Activated CD4-positive, CD25-positive, alpha-beta regulatory T cell treated with anti-CD3 and anti-CD28 coated beads, Interleukin-2, amount 50 U/mL, for 72 hours (primary cell): Measurements from ENCODE around the gene UBE4A.
A peak's percentile ranks its signal among the peaks of the same experiment; 100 is the strongest.
"Not testable (repeated sequence)": the region's sequence is repeated elsewhere in the genome, so short reads cannot be mapped to it uniquely, and the experiment has no call there.

Source experiments
- DNase-seq: peaks from one replicate; pipeline ENCODE4 v3.0.0; 2021

UBE4A gene

GRCh38 chr11:118401880-118402590 lies 42.6 kb downstream of the UBE4A start:
- DNase-seq: no peak

- not testable (repeated sequence) for DNase-seq
Measured at GRCh38 chr11:118402594-118402993, 43.2 kb downstream of the UBE4A start.

GRCh38 chr11:118406599-118407166 lies 47.3 kb downstream of the UBE4A start:
- DNase-seq: no peak

- DNase-seq: no peak
Measured at GRCh38 chr11:118410055-118410745, 50.8 kb downstream of the UBE4A start.

- DNase-seq: no peak
Measured at GRCh38 chr11:118411530-118411929, 52.1 kb downstream of the UBE4A start.

GRCh38 chr11:118412921-118413320 lies 53.5 kb downstream of the UBE4A start:
- DNase-seq: no peak

- DNase-seq: no peak
Measured at GRCh38 chr11:118415062-118415738, 55.8 kb downstream of the UBE4A start.

GRCh38 chr11:118415739-118416068 lies 56.3 kb downstream of the UBE4A start:
- no peak for DNase-seq

- not testable (repeated sequence) for DNase-seq
Measured at GRCh38 chr11:118416900-118417299, 57.5 kb downstream of the UBE4A start.

- DNase-seq: no peak
Measured at GRCh38 chr11:118417801-118418200, 58.4 kb downstream of the UBE4A start.

GRCh38 chr11:118418766-118419165 lies 59.4 kb downstream of the UBE4A start:
- no peak for DNase-seq

GRCh38 chr11:118427707-118428106 lies 68.3 kb downstream of the UBE4A start:
- no peak for DNase-seq

- DNase-seq: no peak
Measured at GRCh38 chr11:118430956-118431355, 71.6 kb downstream of the UBE4A start.

GRCh38 chr11:118434123-118434552 lies 74.7 kb downstream of the UBE4A start:
- DNase-seq: no peak

GRCh38 chr11:118434553-118435289 lies 75.3 kb downstream of the UBE4A start:
- peak; percentile 43 for DNase-seq

- DNase-seq: peak; percentile 64
Measured at GRCh38 chr11:118435290-118435892, 76.0 kb downstream of the UBE4A start.

GRCh38 chr11:118435893-118436624 lies 76.7 kb downstream of the UBE4A start, which contains the start of gene KMT2A:
TSS of gene KMT2A (plus strand) at chr11:118436492. CDS start at chr11:118436513, 21 bp downstream.
- peak; percentile 92 for DNase-seq

GRCh38 chr11:118436639-118437207 lies 77.3 kb downstream of the UBE4A start:
- peak; percentile 58 for DNase-seq

- DNase-seq: peak; percentile 48
Measured at GRCh38 chr11:118437208-118438125, 78.1 kb downstream of the UBE4A start.

- peak; percentile 41 for DNase-seq
Measured at GRCh38 chr11:118438314-118438931, 79.0 kb downstream of the UBE4A start.
